ENCODE results near the gene HOXA13. TPM values are rescaled to one million over a fixed set of nuclear protein-coding genes. Genes with fewer than 3 reads are reported as not detected.

HOXA13 gene
- total RNA-seq, 1 donor from 2014 or later, result not detected

- TF ChIP-seq CTCF (conservative IDR thresholded peaks at IDR 0.05; ENCODE audit: low read depth, low read length), result no peak
- no peak for DNase-seq (ENCODE audit: low read depth)
These were observed 18.1 kb upstream of the HOXA13 start for GRCh38 chr7:27217951-27218350.

GRCh38 chr7:27215356-27215755 lies 15.5 kb upstream of the HOXA13 start:
- H3K4me3 ChIP-seq (ENCODE audit: low read depth, low read length), result no peak overlapping the region
- no peak for DNase-seq (ENCODE audit: low read depth)
- no peak for TF ChIP-seq CTCF (conservative IDR thresholded peaks at IDR 0.05; ENCODE audit: low read depth, low read length)

More at GRCh38 chr7:27217951-27218350, 18.1 kb upstream of the HOXA13 start:
- no peak overlapping the region for H3K4me3 ChIP-seq (ENCODE audit: low read depth, low read length)

- no peak for DNase-seq (ENCODE audit: low read depth)
- TF ChIP-seq CTCF (conservative IDR thresholded peaks at IDR 0.05; ENCODE audit: low read depth, low read length), result no peak
- no peak overlapping the region for H3K4me3 ChIP-seq (ENCODE audit: low read depth, low read length)
These were observed 14.5 kb upstream of the HOXA13 start for GRCh38 chr7:27214239-27214950.

GRCh38 chr7:27213433-27214238 lies 13.7 kb upstream of the HOXA13 start:
- no peak for TF ChIP-seq CTCF (conservative IDR thresholded peaks at IDR 0.05; ENCODE audit: low read depth, low read length)
- DNase-seq (ENCODE audit: low read depth), result no peak
- no peak overlapping the region for H3K4me3 ChIP-seq (ENCODE audit: low read depth, low read length)

GRCh38 chr7:27212497-27213432 lies 12.9 kb upstream of the HOXA13 start:
- no peak overlapping the region for H3K4me3 ChIP-seq (ENCODE audit: low read depth, low read length)
- no peak for DNase-seq (ENCODE audit: low read depth)
- no peak for TF ChIP-seq CTCF (conservative IDR thresholded peaks at IDR 0.05; ENCODE audit: low read depth, low read length)

GRCh38 chr7:27211764-27212204 lies 11.9 kb upstream of the HOXA13 start:
- no peak overlapping the region for H3K4me3 ChIP-seq (ENCODE audit: low read depth, low read length)
- DNase-seq (ENCODE audit: low read depth), result no peak
- no peak for TF ChIP-seq CTCF (conservative IDR thresholded peaks at IDR 0.05; ENCODE audit: low read depth, low read length)

All from epithelial cell of proximal tubule (primary cell).